Chondrocyte (in vitro differentiated cells): Measurements from ENCODE around the gene RAB11FIP3. TPM values are rescaled to one million over a fixed set of nuclear protein-coding genes. Genes with fewer than 3 reads are reported as not detected.

Experiments used
- DNase-seq: peaks from one replicate; pipeline ENCODE4 v3.0.0; 2021; ENCODE audit warnings: mixed read lengths, low spot score
- H3K27ac Mint-ChIP-seq: one replicate; pipeline ENCODE4 v1.8.0; 2021; ENCODE audit warnings: mild to moderate bottlenecking, moderate library complexity, mixed read lengths; ENCODE audit not compliant: unreplicated experiment
- H3K27me3 Mint-ChIP-seq: 2 replicates; pipeline ENCODE4 v1.8.0; 2021; ENCODE audit warnings: low read depth, mixed read lengths
- H3K36me3 Mint-ChIP-seq: 2 replicates; pipeline ENCODE4 v1.8.0; 2021; ENCODE audit warnings: low read depth, mixed read lengths
- H3K4me1 Mint-ChIP-seq: 2 replicates; pipeline ENCODE4 v1.8.0; 2021; ENCODE audit warnings: low read depth, mild to moderate bottlenecking, mixed read lengths
- H3K4me3 Mint-ChIP-seq: one replicate; pipeline ENCODE4 v1.8.0; 2021; ENCODE audit warnings: mild to moderate bottlenecking, moderate library complexity, mixed read lengths; ENCODE audit not compliant: unreplicated experiment
- H3K9me3 Mint-ChIP-seq: 2 replicates; pipeline ENCODE4 v1.8.0; 2021; ENCODE audit warnings: low read depth, mixed read lengths
- CTCF ChIP-seq: fragments of 200-600 bp; sonication (generic); IDR thresholded peaks from 2 replicates; pipeline ENCODE4 v1.5.0; 2021; ENCODE audit warnings: antibody characterized with exemption, mild to moderate bottlenecking, moderate library complexity
- total RNA-seq: library from RNA; stranded (reverse); gene quantifications from 3 replicates; pipeline ENCODE4 v1.2.1, GENCODE V29; 2021

The RAB11FIP3 gene
- total RNA-seq, 1 donor from 2014 or later = 45.1 TPM

GRCh38 chr16:430904-431303 lies 5.5 kb downstream of the RAB11FIP3 start:
- DNase-seq = no peak
- Mint-ChIP-seq H3K9me3 (no peaks in the 10 kb centered on the region), H3K27ac (no peak overlapping the region), H3K4me1 (peaks cover 23% of the 10 kb centered on the region), H3K27me3 (no peaks in the 10 kb centered on the region), H3K4me3 (no peak overlapping the region), H3K36me3 (peaks cover 5% of the 10 kb centered on the region)
- no peak for TF ChIP-seq CTCF

DNA sequence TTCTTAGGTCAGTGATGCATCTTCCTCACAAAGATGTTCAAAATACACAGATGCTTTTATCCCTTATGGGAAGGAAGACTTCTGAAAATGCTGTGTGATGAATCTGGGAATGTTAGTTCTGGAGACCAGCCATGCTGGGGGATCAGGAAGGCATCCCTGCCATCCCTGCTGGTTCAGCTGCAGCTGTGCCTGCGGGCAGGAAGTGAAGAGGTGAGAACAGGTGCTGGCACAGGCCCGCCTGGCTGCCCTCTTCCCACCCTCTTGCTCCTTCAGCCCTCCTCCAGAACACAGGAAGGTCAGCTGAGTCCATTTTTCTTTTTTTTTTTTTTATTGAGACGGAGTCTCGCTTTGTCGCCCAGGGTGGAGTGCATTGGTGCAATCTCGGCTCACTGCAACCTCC lies 15.2 kb downstream of the RAB11FIP3 start:
- no peak for DNase-seq
- H3K36me3 Mint-ChIP-seq = no peaks in the 10 kb centered on the region
- no peaks in the 10 kb centered on the region for H3K9me3 Mint-ChIP-seq
- H3K4me1 Mint-ChIP-seq = peaks cover 28% of the 10 kb centered on the region
- peak overlapping the region; percentile 61 for H3K27ac Mint-ChIP-seq
- H3K27me3 Mint-ChIP-seq = no peaks in the 10 kb centered on the region
- no peak overlapping the region for H3K4me3 Mint-ChIP-seq
- no peak for TF ChIP-seq CTCF

GRCh38 chr16:441447-441846 lies 16.0 kb downstream of the RAB11FIP3 start:
- Mint-ChIP-seq H3K27me3 (no peaks in the 10 kb centered on the region), H3K36me3 (no peaks in the 10 kb centered on the region), H3K27ac (no peak overlapping the region), H3K4me3 (no peak overlapping the region), H3K9me3 (no peaks in the 10 kb centered on the region), H3K4me1 (peaks cover 28% of the 10 kb centered on the region)
- no peak for DNase-seq
- no peak for TF ChIP-seq CTCF

GRCh38 chr16:442976-443375 lies 17.5 kb downstream of the RAB11FIP3 start:
- peaks cover 28% of the 10 kb centered on the region for H3K4me1 Mint-ChIP-seq
- TF ChIP-seq CTCF = no peak
- H3K36me3 Mint-ChIP-seq = no peaks in the 10 kb centered on the region
- H3K27ac Mint-ChIP-seq = no peak overlapping the region
- no peaks in the 10 kb centered on the region for H3K27me3 Mint-ChIP-seq
- H3K4me3 Mint-ChIP-seq = no peak overlapping the region
- no peak for DNase-seq
- H3K9me3 Mint-ChIP-seq = no peaks in the 10 kb centered on the region

DNA sequence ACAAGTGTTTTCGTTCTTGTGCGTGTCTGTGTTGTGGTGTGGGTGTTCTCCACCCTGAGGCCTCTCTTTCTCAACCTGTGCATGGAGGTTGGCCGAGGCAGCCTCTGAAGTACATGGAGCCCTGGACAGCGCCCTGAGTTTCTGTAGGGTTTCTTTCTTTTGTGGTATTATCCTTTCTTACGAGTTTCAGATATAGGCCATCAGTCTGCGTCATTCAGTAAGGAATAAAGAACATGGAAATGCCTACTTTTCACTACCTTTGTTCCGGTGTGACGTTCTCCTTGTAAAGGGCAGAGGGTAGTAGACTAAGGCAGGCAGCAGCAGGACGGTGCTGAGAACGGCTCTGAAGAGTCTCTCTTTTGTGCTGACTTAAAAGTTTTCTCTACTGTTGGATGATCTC lies 18.6 kb downstream of the RAB11FIP3 start:
- Mint-ChIP-seq H3K4me3 (no peak overlapping the region), H3K4me1 (peaks cover 28% of the 10 kb centered on the region), H3K27me3 (no peaks in the 10 kb centered on the region), H3K9me3 (no peaks in the 10 kb centered on the region), H3K27ac (no peak overlapping the region), H3K36me3 (no peaks in the 10 kb centered on the region)
- no peak for TF ChIP-seq CTCF
- DNase-seq = no peak
